DMS153 treated with DMSO at 0.1 percent for 48 hours (cell line): ENCODE data around the gene RAD18.

Experiments used
- DNase-seq: peaks from one replicate; lab custom pipeline; 2025; ENCODE audit not compliant: unreplicated experiment; lab: John Stamatoyannopoulos, UW

The RAD18 gene

DNA sequence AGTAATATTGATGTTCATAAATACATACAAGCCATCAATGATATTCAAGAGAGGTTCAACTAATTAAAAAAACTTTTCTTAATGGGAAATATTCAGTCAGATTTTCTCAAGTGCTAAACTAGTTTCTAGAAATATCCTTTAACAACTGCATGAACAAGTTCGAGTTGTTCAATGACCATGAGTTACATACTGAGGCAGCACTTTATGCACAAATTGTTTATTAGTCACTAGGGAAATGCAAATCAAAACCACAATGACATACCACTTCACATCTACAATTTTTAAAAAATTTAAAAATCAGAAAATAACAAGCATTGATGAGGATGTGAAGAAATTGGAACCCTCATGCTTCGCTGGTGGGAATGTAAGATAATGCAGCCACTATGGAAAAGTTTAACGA, 62.4 kb downstream of the RAD18 start:
- DNase-seq, result no peak

- DNase-seq, result no peak
Observed at GRCh38 chr3:8899876-8900460, 63.3 kb downstream of the RAD18 start.

- DNase-seq, result no peak
Observed at GRCh38 chr3:8895829-8896228, 67.4 kb downstream of the RAD18 start.

DNA sequence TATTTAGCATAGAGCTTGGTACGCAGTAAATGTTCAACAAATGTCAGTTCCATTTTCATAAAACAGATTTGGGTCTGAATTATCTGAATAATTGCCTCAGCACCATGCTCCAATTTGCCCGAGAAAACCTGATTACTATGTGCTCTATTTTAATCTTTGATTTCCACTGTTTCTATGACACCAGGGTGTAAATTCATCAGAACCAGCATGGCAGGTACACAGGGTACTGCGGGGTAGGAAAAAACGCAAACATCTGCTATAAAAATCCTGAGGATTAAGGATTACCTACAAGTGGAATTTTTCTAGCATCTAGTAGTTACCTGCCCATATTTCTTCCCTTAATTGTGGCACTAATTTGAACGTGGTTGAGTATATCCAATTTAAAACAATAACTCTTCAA, 70.3 kb downstream of the RAD18 start:
- no peak for DNase-seq

DNA sequence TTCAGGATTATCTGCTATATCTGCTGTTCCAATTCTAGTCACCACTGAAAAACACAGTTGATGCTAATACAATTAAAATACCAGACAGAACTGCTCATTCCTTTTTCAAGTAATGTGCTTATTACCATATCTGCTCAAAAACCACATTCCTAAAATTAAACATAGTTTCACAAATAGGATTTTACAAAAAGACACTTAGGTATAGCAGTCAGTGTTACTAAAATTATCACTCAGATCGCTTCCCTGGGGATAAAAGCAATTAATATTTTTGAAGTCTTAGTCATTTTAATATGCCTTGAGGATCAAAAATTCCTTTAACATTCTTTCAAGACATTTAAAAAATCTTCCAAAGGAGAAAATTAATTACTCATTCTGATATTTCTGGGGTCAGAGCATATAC, 71.5 kb downstream of the RAD18 start:
- DNase-seq, result no peak

DNA sequence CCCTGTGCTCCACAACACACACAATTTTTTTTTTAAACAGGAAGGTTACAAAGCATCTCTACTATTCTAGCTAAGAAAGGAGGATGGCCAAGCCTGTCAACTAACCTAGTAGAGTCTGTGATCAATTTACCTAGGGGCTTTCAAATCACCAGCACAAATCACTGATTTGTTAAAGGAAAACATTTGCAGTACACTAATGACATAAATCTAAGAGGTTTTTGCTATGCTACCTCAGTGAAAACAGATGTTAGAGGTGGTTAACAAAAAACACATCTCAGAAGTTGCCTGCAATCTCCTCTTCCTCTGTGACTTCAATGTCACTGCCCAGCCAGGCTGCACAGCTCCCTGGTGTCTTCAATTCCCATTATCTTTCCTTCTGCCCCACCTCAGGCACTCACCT, 72.0 kb downstream of the RAD18 start:
- no peak for DNase-seq

- no peak for DNase-seq
Observed at GRCh38 chr3:8888301-8888915, 74.9 kb downstream of the RAD18 start.

DNA sequence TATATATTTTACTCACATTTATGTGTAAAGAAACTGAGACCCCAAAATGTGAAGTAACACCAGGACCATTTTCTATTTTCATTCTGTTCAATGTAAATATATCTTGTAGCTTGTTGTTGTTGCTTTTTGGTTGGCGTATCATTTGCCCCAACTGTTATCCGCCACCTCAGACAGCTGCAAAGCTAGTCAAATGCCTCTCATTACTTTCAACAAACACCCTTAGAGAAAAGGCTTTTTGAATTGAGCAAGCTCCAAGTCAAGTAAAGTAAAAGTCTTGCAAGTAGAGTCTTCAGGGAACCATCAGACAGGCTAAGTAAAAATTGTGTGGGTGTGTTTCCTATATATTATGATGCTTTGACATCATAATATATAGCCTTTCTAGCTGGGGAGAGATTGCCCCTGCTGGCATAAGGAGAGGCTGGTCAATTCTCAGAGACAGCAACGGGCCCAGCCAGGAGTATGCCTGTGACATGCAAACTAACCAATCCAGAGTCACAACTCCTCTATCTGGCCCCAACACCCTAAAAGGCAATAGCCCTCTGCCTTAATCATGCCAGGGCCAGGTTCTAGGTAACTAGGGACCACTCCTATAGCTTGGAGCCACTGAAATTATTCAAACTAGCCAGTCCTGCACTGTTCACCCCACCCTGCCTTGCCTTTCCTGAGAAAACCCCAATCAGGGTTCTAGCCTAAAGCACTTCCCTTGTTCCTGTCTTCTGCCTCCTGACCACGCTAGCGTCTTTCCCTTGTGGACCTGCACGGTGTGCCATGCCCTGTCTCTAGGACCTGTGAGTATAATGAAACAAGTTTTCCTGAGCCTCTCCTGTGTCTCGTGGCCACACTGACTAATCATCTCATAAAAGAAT, 75.6 kb downstream of the RAD18 start:
- no peak for DNase-seq

GRCh38 chr3:8886546-8886945, 76.7 kb downstream of the RAD18 start:
- no peak for DNase-seq

DNA sequence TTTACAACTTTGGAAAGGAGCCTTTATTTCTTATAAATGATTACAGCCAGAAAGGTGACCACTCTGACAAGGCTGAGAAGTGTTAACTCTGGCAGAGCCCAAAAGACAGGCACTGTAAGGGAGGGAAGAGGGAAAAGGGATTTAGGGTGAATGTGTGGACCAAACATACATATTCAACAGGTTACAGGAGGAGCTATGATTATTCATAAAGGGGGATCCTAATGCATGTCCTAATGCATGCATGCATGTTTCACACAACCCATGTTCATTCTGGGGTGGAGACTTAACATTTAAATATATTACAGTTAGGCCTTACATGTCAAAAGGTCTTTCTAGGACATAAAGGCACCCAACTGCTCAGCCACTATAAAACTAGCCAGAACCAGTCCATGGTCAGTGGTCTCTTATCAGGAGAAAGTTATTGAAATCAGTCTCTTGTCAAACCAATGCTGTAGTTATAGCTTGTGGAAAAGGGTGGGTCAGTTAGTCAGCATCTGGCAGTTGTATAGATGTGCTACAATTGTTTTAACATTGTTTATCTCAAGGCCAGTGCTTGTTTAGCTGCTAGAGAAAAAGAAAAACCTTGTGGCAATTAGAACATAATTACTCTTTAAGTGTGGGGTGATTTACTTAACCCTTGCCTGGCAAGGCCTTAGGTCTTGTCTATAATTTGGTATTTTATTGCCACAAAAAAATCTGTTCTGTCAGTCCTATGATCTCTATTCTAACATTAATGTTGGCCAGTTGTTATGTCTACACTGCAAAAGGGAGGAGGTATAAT, 77.5 kb downstream of the RAD18 start:
- DNase-seq, result no peak

DNA sequence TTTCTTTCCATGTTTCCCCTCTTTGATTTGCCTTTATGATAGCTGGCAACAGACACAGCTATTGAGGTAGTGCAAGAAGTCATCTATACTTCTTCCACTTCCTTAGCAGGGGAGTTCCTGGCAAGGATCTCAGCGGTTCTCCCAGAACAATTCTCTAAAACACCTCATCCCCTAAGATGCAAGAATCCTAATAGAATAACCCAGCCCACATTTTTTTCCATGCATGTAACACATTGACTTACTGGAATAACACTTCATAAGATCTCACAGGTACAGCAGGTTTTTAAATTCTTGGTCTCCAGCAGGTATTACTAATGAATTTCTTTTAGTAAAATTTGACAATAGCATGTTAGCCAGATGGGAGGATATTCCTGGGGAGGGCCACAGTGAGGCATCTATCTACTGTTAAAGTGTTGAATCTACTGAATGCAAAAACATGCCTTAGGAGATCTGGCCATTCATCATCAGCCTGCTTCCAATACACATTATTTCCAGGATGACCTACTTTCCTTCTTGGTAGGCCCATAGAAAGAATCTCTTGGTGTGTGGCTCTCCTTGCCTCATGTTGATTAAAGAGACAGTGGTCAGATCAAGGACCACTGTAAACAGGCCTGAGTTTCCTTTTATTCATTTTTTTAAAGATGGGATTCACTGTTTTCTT, 78.5 kb downstream of the RAD18 start:
- no peak for DNase-seq

DNA sequence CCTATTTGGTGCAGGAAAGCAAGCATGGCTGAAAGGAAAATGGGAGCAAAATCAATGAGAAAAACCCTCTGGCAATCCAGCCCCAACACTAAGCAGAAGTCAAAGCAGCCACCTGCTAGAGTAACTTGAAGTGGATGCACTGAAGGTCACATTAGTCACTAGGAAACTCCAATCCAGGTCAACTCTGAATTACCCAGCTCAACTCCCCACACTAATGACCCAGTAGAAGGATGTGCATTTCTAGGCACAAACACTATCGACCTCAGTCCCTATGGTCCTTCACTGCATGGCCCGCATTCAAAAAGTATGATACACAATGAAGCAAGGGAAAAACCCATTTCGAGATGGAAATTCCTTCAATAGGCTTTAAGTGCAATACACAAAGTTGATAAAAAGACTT, 80.6 kb downstream of the RAD18 start:
- no peak for DNase-seq

DNA sequence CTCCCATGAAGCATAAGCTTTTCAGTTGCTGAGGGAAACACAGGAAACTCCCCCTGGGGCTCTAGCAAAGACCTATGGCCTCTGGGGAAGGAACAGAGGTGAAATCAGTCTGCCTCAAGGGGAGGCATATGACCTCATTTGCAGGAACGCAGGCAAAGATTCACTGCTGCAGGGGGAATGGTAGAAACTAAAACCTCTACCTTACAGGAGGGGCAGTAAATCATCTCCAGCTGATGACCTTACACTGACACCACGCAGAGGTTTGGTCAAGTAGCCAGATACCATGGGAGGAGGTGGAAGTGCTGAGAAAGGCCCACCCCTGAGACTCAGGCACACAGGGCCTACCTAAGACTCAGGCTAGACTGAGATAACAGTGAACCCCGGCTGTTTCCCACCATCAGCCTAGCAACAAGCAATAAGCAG, 81.1 kb downstream of the RAD18 start:
- no peak for DNase-seq

DNA sequence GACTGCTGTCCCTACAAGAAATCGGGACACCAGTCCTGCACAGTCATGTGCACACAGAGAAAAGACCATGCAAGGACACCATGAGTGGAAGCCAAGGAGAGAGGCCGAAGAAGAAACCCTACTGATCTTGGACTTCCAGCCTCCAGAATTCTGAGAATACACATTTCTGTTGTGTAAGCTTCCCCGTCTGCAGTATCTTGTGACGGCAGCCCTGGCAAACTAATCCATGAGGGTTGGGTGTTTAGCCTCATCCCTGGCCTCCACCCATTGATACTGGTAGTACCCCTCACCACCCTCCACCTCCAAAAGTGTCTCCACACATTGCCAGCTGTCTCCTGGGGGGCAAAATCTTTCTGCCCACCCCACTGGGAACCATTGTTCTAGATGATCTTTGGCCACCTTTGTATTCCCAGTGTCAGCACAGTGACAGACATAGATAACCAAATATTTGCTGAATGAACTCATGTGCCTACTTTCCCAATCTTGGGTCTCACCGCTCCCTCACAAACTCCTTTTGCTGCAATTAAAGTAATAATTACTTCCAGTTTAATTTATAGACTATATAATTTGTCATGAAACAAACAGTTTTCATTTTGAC, 83.8 kb downstream of the RAD18 start:
- no peak for DNase-seq

- no peak for DNase-seq
Observed at GRCh38 chr3:8875836-8876235, 87.4 kb downstream of the RAD18 start.

GRCh38 chr3:8873740-8874139, 89.5 kb downstream of the RAD18 start:
- DNase-seq, result no peak

GRCh38 chr3:8872261-8872660, 91.0 kb downstream of the RAD18 start:
- DNase-seq, result no peak

GRCh38 chr3:8871306-8871705, 92.0 kb downstream of the RAD18 start:
- no peak for DNase-seq

- DNase-seq, result no peak
Observed at GRCh38 chr3:8870134-8870533, 93.1 kb downstream of the RAD18 start.

- DNase-seq, result no peak
Observed at GRCh38 chr3:8869613-8870012, 93.7 kb downstream of the RAD18 start.

GRCh38 chr3:8868996-8869395, 94.3 kb downstream of the RAD18 start:
- DNase-seq, result no peak
